Urinary bladder (tissue), 4 donors: ENCODE results near the gene RASIP1. TPM values are rescaled to one million over a fixed set of nuclear protein-coding genes. Genes with fewer than 3 reads are reported as not detected.
"Not testable (repeated sequence)": the region's sequence is repeated elsewhere in the genome, so short reads cannot be mapped to it uniquely, and the experiment has no call there.

ENCODE experiments used
- DNase-seq: peaks from one replicate; pipeline ENCODE4 v3.0.0-alpha.2; 2015; ENCODE audit errors: extremely low spot score
- H3K27ac ChIP-seq: one replicate; pipeline ENCODE4 v1.5.1; 2013; ENCODE audit warnings: low read depth, mild to moderate bottlenecking, moderate library complexity
- H3K36me3 ChIP-seq: one replicate; pipeline ENCODE4 v1.6.1; 2013; ENCODE audit warnings: mild to moderate bottlenecking, moderate library complexity; ENCODE audit not compliant: insufficient read depth
- H3K4me1 ChIP-seq: one replicate; pipeline ENCODE4 v1.6.1; 2013; ENCODE audit warnings: mild to moderate bottlenecking, moderate library complexity; ENCODE audit not compliant: insufficient read depth
- H3K4me3 ChIP-seq: one replicate; pipeline ENCODE4 v1.5.1; 2013; ENCODE audit warnings: low read depth, low read length
- WGBS: extraction: QIAGEN DNeasy Blood & Tissue Kit; methylation state at CpG from one replicate; pipeline ENCODE4 v1.1.7; 2013; 5-methylcytosine and 5-hydroxymethylcytosine counted together
- polyA plus RNA-seq: library from polyadenylated mRNA; stranded (reverse); fragments of 200-250 nt; gene quantifications from one replicate; pipeline ENCODE4 v1.2.3, GENCODE V29; 2013
- total RNA-seq: library from RNA; depleted of rRNA; stranded (reverse); fragments of >200 nt; gene quantifications from one replicate; pipeline ENCODE4 v1.2.3, GENCODE V29; 2014
- donor health status: healthy with polysubstance abuse.
- donor health status: healthy.

Gene RASIP1
- total and polyA plus RNA-seq, 2 donors: 10.8 to 15.5 TPM

- H3K36me3 ChIP-seq: no peaks in the 10 kb centered on the region
- no peak within 1 kb of the TSS for H3K27ac ChIP-seq
- no peaks in the 10 kb centered on the region for H3K4me1 ChIP-seq
- no peak within 1 kb of the TSS for H3K4me3 ChIP-seq
- WGBS: 30% methylated on average over 16 of the region's 16 CpGs
- no peak for DNase-seq
Measured at GRCh38 chr19:48695743-48696352, 44.6 kb downstream of the RASIP1 start, which contains the start of gene FUT2. FUT2 (plus strand) TSS chr19:48695971; CDS start chr19:48702957, 6,986 bp downstream.

DNA sequence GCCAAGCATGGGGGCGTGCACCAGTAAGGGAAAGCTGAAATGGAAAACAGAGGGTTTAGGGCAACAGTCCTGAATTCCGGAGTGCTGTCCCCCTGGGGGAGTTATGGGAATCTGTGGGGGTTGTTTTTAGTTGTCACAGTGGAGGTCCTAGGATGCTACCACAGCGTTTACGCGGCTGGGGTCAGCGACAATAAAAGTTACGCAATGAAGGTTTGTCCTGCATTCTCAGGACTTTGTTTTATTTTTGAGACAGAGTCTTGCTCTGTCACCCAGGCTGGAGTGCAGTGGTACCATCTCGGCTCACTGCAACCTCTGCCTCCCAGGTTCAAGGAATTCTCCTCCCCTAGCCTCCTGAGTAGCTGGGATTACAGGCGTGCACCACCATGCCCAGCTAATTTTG, 46.8 kb downstream of the RASIP1 start:
- not testable (repeated sequence) for H3K4me3 ChIP-seq, DNase-seq, H3K36me3 ChIP-seq, H3K4me1 ChIP-seq, H3K27ac ChIP-seq
- 79% methylated on average over 9 of the region's 9 CpGs for WGBS

DNA sequence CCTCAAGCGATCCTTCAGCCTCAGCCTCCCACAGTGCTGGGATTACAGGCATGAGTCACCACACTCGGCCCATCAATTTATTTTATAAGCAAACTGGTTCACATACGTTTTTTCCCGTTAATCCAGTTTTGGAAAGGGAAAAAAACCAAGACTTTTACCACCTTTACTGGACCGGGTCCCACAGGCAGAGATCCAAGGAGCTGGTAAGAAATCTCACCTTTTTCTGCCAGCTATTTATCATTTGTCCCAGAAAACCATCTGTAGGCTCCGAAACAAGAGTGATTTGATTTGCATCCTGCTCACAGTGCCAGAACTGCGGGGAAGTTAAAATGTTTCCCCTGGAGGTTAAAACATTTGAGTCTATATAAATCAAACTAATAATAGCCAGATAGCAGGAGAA, 51.0 kb downstream of the RASIP1 start:
- no peaks in the 10 kb centered on the region for H3K36me3 ChIP-seq
- 56% methylated on average over 7 of the region's 7 CpGs for WGBS
- H3K27ac ChIP-seq: no peak overlapping the region
- H3K4me1 ChIP-seq: no peaks in the 10 kb centered on the region
- no peak for DNase-seq
- H3K4me3 ChIP-seq: no peak overlapping the region

GRCh38 chr19:48687776-48688175, 52.6 kb downstream of the RASIP1 start:
- no peak for DNase-seq
- Histone ChIP-seq H3K27ac (no peak overlapping the region), H3K4me3 (no peak overlapping the region), H3K4me1 (no peaks in the 10 kb centered on the region), H3K36me3 (no peaks in the 10 kb centered on the region)
- 82% methylated on average over 3 of the region's 3 CpGs for WGBS

- H3K4me3 ChIP-seq, DNase-seq, H3K36me3 ChIP-seq, H3K4me1 ChIP-seq, H3K27ac ChIP-seq: not testable (repeated sequence)
- 94% methylated on average over 7 of the region's 7 CpGs for WGBS
Measured at GRCh38 chr19:48686637-48687036, 53.8 kb downstream of the RASIP1 start.

DNA sequence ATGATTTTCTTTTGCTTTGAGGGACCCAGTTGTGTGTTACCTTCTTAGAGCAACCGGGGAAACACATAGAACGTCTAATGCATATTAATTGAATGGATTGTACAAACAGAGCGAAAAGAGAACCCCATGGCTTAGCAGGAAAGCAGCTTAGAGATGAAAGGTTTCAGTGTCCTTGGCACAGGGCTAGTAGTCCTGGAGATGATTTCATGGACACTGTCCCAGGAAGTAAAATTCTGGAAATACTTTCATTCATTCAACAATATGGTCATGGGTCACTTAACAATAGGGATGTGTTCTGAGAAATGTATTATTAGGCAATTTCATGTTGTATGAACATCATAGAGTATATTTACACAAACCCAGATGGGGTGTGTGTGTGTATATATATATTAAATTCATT, 54.3 kb downstream of the RASIP1 start:
- Histone ChIP-seq H3K27ac (no peak overlapping the region), H3K4me1 (no peaks in the 10 kb centered on the region), H3K36me3 (no peaks in the 10 kb centered on the region), H3K4me3 (no peak overlapping the region)
- 71% methylated on average over 3 of the region's 3 CpGs for WGBS
- no peak for DNase-seq

GRCh38 chr19:48685583-48685982, 54.8 kb downstream of the RASIP1 start:
- H3K4me3 ChIP-seq: no peak overlapping the region
- H3K4me1 ChIP-seq: no peaks in the 10 kb centered on the region
- no peak for DNase-seq
- WGBS: 87% methylated on average over 9 of the region's 9 CpGs
- H3K36me3 ChIP-seq: no peaks in the 10 kb centered on the region
- no peak overlapping the region for H3K27ac ChIP-seq

DNA sequence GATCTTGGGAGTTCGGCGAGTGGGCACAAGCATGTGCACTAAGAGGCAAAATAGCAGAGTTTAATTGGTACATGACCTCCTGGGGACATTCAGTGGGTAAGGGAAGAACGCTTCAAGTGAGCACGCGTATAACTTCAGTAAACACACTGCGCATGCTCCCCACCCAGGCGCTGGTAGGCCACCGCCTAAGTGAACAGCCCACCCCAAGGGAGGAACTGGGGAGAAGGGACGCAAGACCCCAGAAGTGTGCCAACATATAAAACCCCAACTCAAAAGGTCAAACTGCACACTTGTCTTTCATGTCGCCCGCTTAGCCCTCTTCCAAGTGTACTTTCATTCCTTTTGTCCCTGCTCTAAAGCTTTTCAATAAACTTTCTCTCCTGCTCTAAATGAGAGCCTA, 57.1 kb downstream of the RASIP1 start:
- DNase-seq: no peak
- H3K4me3 ChIP-seq: no peak overlapping the region
- no peaks in the 10 kb centered on the region for H3K4me1 ChIP-seq
- no peak overlapping the region for H3K27ac ChIP-seq
- WGBS: 53% methylated on average over 11 of the region's 11 CpGs
- no peaks in the 10 kb centered on the region for H3K36me3 ChIP-seq

DNA sequence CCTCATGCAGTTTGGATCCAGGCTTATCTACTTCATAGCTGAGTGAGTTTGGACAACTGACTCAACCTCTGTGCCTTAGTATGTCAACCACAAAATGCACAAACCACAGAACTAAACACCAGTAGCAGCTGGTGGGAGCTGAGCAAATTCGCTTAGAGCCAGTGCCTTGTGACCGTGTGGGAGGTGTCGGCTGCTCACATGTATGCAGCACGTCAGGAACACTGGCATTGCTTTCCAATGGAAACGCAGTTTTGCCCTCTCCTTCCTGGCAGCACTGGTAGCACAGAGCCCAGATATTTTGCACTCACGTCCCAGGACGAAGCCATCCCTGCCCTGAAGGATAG, 59.3 kb downstream of the RASIP1 start:
- DNase-seq: no peak
- 83% methylated on average over 7 of the region's 7 CpGs for WGBS
- H3K4me1 ChIP-seq: no peaks in the 10 kb centered on the region
- no peak overlapping the region for H3K27ac ChIP-seq
- H3K36me3 ChIP-seq: no peaks in the 10 kb centered on the region
- H3K4me3 ChIP-seq: no peak overlapping the region

DNA sequence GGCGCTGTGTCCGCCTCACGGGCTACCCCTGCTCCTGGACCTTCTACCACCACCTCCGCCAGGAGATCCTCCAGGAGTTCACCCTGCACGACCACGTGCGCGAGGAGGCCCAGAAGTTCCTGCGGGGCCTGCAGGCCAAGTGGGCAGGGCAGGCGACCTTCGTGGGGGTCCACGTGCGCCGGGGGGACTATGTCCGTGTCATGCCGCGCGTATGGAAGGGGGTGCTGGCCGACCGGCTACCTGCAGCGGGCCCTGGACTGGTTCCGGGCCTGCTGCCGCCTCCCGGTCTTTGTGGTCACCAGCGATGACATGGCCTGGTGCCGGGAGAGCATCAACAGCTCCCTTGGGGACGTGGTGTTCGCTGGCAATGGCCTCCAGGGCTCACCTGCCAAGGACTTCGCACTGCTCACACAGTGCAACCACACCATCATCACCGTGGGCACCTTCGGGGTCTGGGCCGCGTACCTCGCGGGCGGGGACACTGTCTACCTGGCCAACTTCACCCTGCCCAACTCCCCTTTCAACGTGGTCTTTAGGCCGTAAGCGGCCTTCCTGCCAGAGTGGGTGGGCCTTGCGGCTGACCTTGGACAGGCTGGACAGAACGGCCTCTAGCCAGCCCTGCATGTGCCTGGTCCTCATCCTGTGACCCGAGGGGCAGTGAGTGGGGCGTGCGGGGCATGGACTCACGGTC, 59.8 kb downstream of the RASIP1 start:
- H3K27ac ChIP-seq: no peak overlapping the region
- no peaks in the 10 kb centered on the region for H3K36me3 ChIP-seq
- no peaks in the 10 kb centered on the region for H3K4me1 ChIP-seq
- WGBS: 90% methylated on average over 45 of the region's 45 CpGs
- H3K4me3 ChIP-seq: no peak overlapping the region
- DNase-seq: no peak

GRCh38 chr19:48680006-48680405, 60.4 kb downstream of the RASIP1 start:
- not testable (repeated sequence) for H3K27ac ChIP-seq, H3K4me1 ChIP-seq, H3K36me3 ChIP-seq, H3K4me3 ChIP-seq, DNase-seq
- WGBS: 97% methylated on average over 16 of the region's 19 CpGs

- Histone ChIP-seq H3K4me3 (no peak overlapping the region), H3K4me1 (no peaks in the 10 kb centered on the region), H3K36me3 (no peaks in the 10 kb centered on the region), H3K27ac (no peak overlapping the region)
- WGBS: 71% methylated on average over 4 of the region's 4 CpGs
- no peak for DNase-seq
Measured at GRCh38 chr19:48678201-48678600, 62.2 kb downstream of the RASIP1 start.

DNA sequence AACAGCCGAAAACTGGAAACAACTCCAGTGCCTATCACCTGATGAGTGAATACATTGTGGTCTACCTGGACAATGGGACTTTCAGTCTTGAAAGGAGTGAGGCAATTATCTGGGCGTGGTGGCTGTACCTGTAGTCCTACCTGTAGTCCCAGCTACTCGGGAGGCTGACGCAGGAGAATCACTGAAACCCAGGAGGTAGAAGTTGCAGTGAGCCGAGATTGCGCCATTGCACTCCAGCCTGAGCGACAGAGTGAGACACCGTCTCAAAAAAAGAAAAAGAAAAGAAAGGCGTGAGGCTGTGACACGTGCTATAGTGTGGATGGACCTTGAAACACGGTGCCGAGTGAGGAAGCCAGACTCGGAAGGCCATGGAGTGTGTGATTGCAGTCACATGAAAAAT, 63.5 kb downstream of the RASIP1 start:
- H3K27ac ChIP-seq: no peak overlapping the region
- H3K4me1 ChIP-seq: no peaks in the 10 kb centered on the region
- no peaks in the 10 kb centered on the region for H3K36me3 ChIP-seq
- 93% methylated on average over 13 of the region's 13 CpGs for WGBS
- no peak overlapping the region for H3K4me3 ChIP-seq
- DNase-seq: no peak

DNA sequence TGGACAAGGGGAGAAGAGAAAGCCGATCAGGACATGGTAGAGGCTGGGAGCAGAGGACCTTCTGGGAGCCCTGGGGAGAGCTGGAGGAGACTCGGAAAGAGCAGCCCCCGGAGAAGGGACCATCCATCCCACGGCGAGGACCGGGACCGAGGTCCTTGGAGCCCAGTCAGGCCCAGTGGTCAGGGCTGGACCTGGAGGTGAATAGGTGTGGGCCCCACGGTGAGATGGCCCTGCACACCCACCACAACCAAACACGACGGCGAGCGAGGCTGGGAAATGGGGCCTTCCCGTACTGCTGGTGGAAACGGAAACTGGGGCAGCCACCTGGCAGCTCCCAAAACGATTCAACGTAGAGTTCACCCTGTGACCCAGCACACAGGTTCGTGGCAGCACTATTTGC, 63.9 kb downstream of the RASIP1 start:
- no peaks in the 10 kb centered on the region for H3K36me3 ChIP-seq

More for the DNA sequence above, 63.9 kb downstream of the RASIP1 start:
- DNase-seq: no peak
- Histone ChIP-seq H3K4me3 (no peak overlapping the region), H3K4me1 (no peaks in the 10 kb centered on the region), H3K27ac (no peak overlapping the region)
- WGBS: 93% methylated on average over 17 of the region's 17 CpGs
